Measurements from ENCODE around the gene PGAP3.

GRCh38 chr17:39687101-39687545 is 734 bp downstream of the PGAP3 start:
- TF ChIP-seq CTCF (IDR thresholded peaks at IDR 0.05; ENCODE audit: insufficient read depth, low read depth, low read length) = no peak
- TF ChIP-seq EZH2 (IDR thresholded peaks at IDR 0.05; ENCODE audit: insufficient read depth, low read length) = no peak
